Neural cell (in vitro differentiated cells): ENCODE data around the gene CABLES1. TPM values are rescaled to one million over a fixed set of nuclear protein-coding genes. Genes with fewer than 3 reads are reported as not detected.

Experiments used
- H2AFZ ChIP-seq: fragments of 200-600, 300-800 bp; sonication (generic), shearing (Covaris generic); 2 replicates; pipeline ENCODE4 v1.6.0; 2014; ENCODE audit warnings: low read depth, mild to moderate bottlenecking, antibody characterized with exemption, low read length, moderate library complexity
- H3F3A ChIP-seq: fragments of 200-600 bp; shearing (Covaris generic); 2 replicates; pipeline ENCODE4 v1.6.1; 2016; ENCODE audit warnings: mild to moderate bottlenecking, moderate library complexity, mixed read lengths, antibody characterized with exemption, low read length; ENCODE audit not compliant: insufficient read depth, poor library complexity, severe bottlenecking
- H3K27ac ChIP-seq: fragments of 200-600, 300-800 bp; sonication (generic), shearing (Covaris generic); 2 replicates; pipeline ENCODE4 v1.5.1; 2014; ENCODE audit warnings: mild to moderate bottlenecking, low read length, moderate library complexity
- H3K27me3 ChIP-seq: fragments of 300-800, 200-600 bp; sonication (generic), shearing (Covaris generic); 2 replicates; pipeline ENCODE4 v1.6.0; 2014; ENCODE audit warnings: mild to moderate bottlenecking, low read depth, low read length, moderate library complexity; ENCODE audit not compliant: insufficient read depth
- H3K36me3 ChIP-seq: fragments of 300-800, 200-600 bp; sonication (generic), shearing (Covaris generic); 2 replicates; pipeline ENCODE4 v1.5.1; 2014; ENCODE audit warnings: mild to moderate bottlenecking, antibody characterized with exemption, low read length, moderate library complexity; ENCODE audit not compliant: insufficient read depth
- H3K4me2 ChIP-seq: fragments of 300-800, 200-600 bp; sonication (generic), shearing (Covaris generic); 2 replicates; pipeline ENCODE4 v1.6.0; 2014; ENCODE audit warnings: mild to moderate bottlenecking, low read length
- H3K4me3 ChIP-seq: fragments of 300-800, 200-600 bp; sonication (generic), shearing (Covaris generic); 2 replicates; pipeline ENCODE4 v1.5.1; 2014; ENCODE audit warnings: mild to moderate bottlenecking, low read length, moderate library complexity
- H3K79me2 ChIP-seq: fragments of 200-600 bp; shearing (Covaris generic); replicated peaks from 2 replicates; pipeline ENCODE4 v1.6.0; 2014; ENCODE audit warnings: mild to moderate bottlenecking, low read length, moderate library complexity; ENCODE audit not compliant: insufficient read depth
- H3K9ac ChIP-seq: fragments of 300-800, 200-600 bp; sonication (generic), shearing (Covaris generic); 2 replicates; pipeline ENCODE4 v1.6.1; 2016; ENCODE audit warnings: mild to moderate bottlenecking, low read length, mixed read lengths
- H3K9me2 ChIP-seq: fragments of 200-600 bp; shearing (Covaris generic); 2 replicates; pipeline ENCODE4 v1.6.1; 2016; ENCODE audit warnings: mild to moderate bottlenecking, low read length, mixed read lengths; ENCODE audit not compliant: insufficient read depth
- H3K9me3 ChIP-seq: fragments of 200-600, 300-800 bp; sonication (generic), shearing (Covaris generic); 2 replicates; pipeline ENCODE4 v1.6.1; 2016; ENCODE audit warnings: mild to moderate bottlenecking, mixed run types, low read length, moderate library complexity, mixed read lengths
- H4K20me1 ChIP-seq: fragments of 200-600 bp; shearing (Covaris generic); 2 replicates; pipeline ENCODE4 v1.6.1; 2016; ENCODE audit warnings: mild to moderate bottlenecking, mixed run types; ENCODE audit not compliant: insufficient read depth
- EP300 ChIP-seq: fragments of 450-650 bp; conservative IDR thresholded peaks from 2 replicates; pipeline ENCODE4 v1.6.1; 2014; ENCODE audit warnings: antibody characterized with exemption, mild to moderate bottlenecking, moderate library complexity; ENCODE audit not compliant: poor library complexity, severe bottlenecking
- EZH2 ChIP-seq: fragments of 200-600, 300-800 bp; shearing (Covaris generic), sonication (generic); IDR thresholded peaks from 2 replicates; pipeline ENCODE4 v1.6.1; 2014; ENCODE audit warnings: antibody characterized with exemption, low read length, borderline replicate concordance, mild to moderate bottlenecking; ENCODE audit not compliant: insufficient read depth, poor library complexity, severe bottlenecking
- MXI1 ChIP-seq: fragments of 450-650 bp; conservative IDR thresholded peaks from 2 replicates; pipeline ENCODE4 v1.6.1; 2014; ENCODE audit warnings: antibody characterized with exemption, mild to moderate bottlenecking; ENCODE audit not compliant: poor library complexity, severe bottlenecking
- POLR2AphosphoS5 ChIP-seq: IDR thresholded peaks from 2 replicates; pipeline ENCODE4 v1.6.1; 2012
- RAD21 ChIP-seq: fragments of 450-650 bp; conservative IDR thresholded peaks from 2 replicates; pipeline ENCODE4 v1.6.1; 2014; ENCODE audit warnings: antibody characterized with exemption, mild to moderate bottlenecking, moderate library complexity
- SMC3 ChIP-seq: fragments of 450-650 bp; conservative IDR thresholded peaks from 2 replicates; pipeline ENCODE4 v1.6.1; 2014; ENCODE audit warnings: antibody characterized with exemption, mild to moderate bottlenecking, moderate library complexity; ENCODE audit not compliant: poor library complexity
- TAF1 ChIP-seq: IDR thresholded peaks from 2 replicates; pipeline ENCODE4 v1.6.1; 2012; ENCODE audit warnings: low read depth
- polyA plus RNA-seq: library from polyadenylated mRNA; depleted of rRNA; stranded (reverse); fragments of >200 nt; gene quantifications from 2 replicates; pipeline ENCODE4 v1.2.3, GENCODE V29; 2014
- TF ChIP-seq, protein P1 (sequence below): fragments of 450-650 bp; IDR thresholded peaks from 2 replicates; pipeline ENCODE4 v1.5.1; 2014; ENCODE audit warnings: antibody characterized with exemption, mild to moderate bottlenecking, moderate library complexity; ENCODE audit not compliant: poor library complexity, severe bottlenecking
- TF ChIP-seq, protein P2 (sequence below): IDR thresholded peaks from 2 replicates; pipeline ENCODE4 v1.6.1; 2012; ENCODE audit warnings: borderline replicate concordance

Gene CABLES1
- polyA plus RNA-seq, 1 donor from 2014 or later = 1.4 TPM

DNA sequence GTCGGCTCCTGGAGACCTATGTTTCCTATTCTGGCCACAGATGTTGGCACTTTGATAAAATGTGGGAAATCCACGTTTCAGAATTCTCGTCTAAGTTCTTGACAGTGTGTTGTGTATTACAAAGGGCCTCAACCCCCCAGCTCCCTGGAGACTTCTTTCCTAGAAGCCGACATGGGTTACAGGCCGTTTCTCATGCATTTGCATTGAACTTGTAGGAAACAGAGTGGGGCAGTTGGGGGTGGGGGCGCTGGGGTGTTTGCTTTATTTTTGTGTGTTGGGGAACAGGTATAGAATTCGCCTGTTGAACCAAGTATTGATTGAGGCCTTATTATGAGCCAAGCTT, 104.0 kb downstream of the CABLES1 start:
- no peak overlapping the region for H3K4me3 ChIP-seq
- H2AFZ ChIP-seq = no peak overlapping the region
- TF ChIP-seq EZH2 (no peak), TAF1 (no peak), EP300 (no peak), RAD21 (no peak), POLR2AphosphoS5 (no peak), SMC3 (no peak)
- TF ChIP-seq, protein P1, sequence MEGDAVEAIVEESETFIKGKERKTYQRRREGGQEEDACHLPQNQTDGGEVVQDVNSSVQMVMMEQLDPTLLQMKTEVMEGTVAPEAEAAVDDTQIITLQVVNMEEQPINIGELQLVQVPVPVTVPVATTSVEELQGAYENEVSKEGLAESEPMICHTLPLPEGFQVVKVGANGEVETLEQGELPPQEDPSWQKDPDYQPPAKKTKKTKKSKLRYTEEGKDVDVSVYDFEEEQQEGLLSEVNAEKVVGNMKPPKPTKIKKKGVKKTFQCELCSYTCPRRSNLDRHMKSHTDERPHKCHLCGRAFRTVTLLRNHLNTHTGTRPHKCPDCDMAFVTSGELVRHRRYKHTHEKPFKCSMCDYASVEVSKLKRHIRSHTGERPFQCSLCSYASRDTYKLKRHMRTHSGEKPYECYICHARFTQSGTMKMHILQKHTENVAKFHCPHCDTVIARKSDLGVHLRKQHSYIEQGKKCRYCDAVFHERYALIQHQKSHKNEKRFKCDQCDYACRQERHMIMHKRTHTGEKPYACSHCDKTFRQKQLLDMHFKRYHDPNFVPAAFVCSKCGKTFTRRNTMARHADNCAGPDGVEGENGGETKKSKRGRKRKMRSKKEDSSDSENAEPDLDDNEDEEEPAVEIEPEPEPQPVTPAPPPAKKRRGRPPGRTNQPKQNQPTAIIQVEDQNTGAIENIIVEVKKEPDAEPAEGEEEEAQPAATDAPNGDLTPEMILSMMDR = no peak
- TF ChIP-seq, protein P2, sequence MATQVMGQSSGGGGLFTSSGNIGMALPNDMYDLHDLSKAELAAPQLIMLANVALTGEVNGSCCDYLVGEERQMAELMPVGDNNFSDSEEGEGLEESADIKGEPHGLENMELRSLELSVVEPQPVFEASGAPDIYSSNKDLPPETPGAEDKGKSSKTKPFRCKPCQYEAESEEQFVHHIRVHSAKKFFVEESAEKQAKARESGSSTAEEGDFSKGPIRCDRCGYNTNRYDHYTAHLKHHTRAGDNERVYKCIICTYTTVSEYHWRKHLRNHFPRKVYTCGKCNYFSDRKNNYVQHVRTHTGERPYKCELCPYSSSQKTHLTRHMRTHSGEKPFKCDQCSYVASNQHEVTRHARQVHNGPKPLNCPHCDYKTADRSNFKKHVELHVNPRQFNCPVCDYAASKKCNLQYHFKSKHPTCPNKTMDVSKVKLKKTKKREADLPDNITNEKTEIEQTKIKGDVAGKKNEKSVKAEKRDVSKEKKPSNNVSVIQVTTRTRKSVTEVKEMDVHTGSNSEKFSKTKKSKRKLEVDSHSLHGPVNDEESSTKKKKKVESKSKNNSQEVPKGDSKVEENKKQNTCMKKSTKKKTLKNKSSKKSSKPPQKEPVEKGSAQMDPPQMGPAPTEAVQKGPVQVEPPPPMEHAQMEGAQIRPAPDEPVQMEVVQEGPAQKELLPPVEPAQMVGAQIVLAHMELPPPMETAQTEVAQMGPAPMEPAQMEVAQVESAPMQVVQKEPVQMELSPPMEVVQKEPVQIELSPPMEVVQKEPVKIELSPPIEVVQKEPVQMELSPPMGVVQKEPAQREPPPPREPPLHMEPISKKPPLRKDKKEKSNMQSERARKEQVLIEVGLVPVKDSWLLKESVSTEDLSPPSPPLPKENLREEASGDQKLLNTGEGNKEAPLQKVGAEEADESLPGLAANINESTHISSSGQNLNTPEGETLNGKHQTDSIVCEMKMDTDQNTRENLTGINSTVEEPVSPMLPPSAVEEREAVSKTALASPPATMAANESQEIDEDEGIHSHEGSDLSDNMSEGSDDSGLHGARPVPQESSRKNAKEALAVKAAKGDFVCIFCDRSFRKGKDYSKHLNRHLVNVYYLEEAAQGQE = no peak
- no peak overlapping the region for H3K4me2 ChIP-seq
- H3K27ac ChIP-seq = no peak overlapping the region
- no peaks in the 10 kb centered on the region for H3K36me3 ChIP-seq
- no peaks in the 10 kb centered on the region for H3K79me2 ChIP-seq
- H3K9ac ChIP-seq = no peak overlapping the region
- no peaks in the 10 kb centered on the region for H3K9me3 ChIP-seq
- H4K20me1 ChIP-seq = no peaks in the 10 kb centered on the region
- no peaks in the 10 kb centered on the region for H3F3A ChIP-seq
- no peaks in the 10 kb centered on the region for H3K27me3 ChIP-seq
- no peaks in the 10 kb centered on the region for H3K9me2 ChIP-seq

DNA sequence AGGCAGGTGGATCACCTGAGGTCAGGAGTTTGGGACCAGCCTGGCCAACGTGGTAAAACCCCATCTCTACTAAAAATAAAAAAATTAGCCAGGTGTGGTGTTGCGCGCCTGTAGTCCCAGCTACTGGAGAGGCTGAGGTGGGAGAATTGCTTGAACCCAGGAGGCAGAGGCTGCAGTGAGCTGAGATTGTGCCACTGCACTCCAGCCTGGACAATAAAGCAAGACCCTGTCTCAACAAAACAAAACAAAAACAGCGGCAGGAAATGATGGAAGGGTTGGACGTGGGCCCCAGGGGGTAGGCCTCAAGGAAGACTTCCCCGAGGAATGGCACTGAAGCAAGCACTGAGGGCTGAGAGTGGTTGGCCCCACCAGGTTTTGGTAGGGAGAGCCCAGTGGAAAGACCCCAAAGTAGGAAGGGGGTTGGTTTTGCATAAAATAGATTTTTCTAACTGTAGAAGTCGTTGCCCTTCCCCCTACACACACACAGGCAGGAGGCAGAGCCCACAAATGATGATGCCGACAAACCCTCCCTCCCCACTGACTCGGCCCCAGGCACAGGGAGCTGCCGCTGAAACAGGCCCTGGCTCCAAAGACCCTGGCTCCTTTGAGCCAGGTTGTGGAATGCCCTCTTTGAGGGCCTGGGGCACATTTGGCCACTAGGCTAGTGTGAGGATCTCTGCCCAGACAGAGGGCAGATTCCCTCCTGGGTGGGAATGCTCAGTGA, 104.8 kb downstream of the CABLES1 start:
- no peaks in the 10 kb centered on the region for H3K9me2 ChIP-seq
- no peaks in the 10 kb centered on the region for H3K79me2 ChIP-seq
- TF ChIP-seq, protein P2 = no peak
- TF ChIP-seq SMC3 = no peak
- TF ChIP-seq EZH2 = no peak
- TF ChIP-seq POLR2AphosphoS5 = no peak
- no peak for TF ChIP-seq TAF1
- TF ChIP-seq EP300 = no peak
- TF ChIP-seq, protein P1 = no peak
- TF ChIP-seq MXI1 = no peak
- TF ChIP-seq RAD21 = no peak
- H3K4me3 ChIP-seq = no peak overlapping the region
- H3K4me2 ChIP-seq = no peak overlapping the region
- no peaks in the 10 kb centered on the region for H4K20me1 ChIP-seq
- no peaks in the 10 kb centered on the region for H3F3A ChIP-seq
- H3K27me3 ChIP-seq = no peaks in the 10 kb centered on the region
- no peaks in the 10 kb centered on the region for H3K9me3 ChIP-seq
- no peak overlapping the region for H2AFZ ChIP-seq
- no peak overlapping the region for H3K27ac ChIP-seq
- H3K9ac ChIP-seq = no peak overlapping the region
- H3K36me3 ChIP-seq = no peaks in the 10 kb centered on the region
